ENCODE data around the gene APBA2.

The APBA2 gene

GRCh38 chr15:29133791-29134190 lies 248.0 kb downstream of the APBA2 start:
- DNase-seq (ENCODE audit: low read depth, low spot score), result no peak

- DNase-seq (ENCODE audit: low read depth, low spot score), result no peak
Observed at GRCh38 chr15:29134239-29134638, 248.5 kb downstream of the APBA2 start.

- DNase-seq (ENCODE audit: low read depth, low spot score), result no peak
Observed at GRCh38 chr15:29134641-29135308, 249.0 kb downstream of the APBA2 start.

GRCh38 chr15:29135309-29135657 lies 249.5 kb downstream of the APBA2 start:
- no peak for DNase-seq (ENCODE audit: low read depth, low spot score)

GRCh38 chr15:29135702-29136646 lies 250.2 kb downstream of the APBA2 start:
- DNase-seq (ENCODE audit: low read depth, low spot score), result no peak

- no peak for DNase-seq (ENCODE audit: low read depth, low spot score)
Observed at GRCh38 chr15:29138260-29138659, 252.5 kb downstream of the APBA2 start.

- DNase-seq (ENCODE audit: low read depth, low spot score), result no peak
Observed at GRCh38 chr15:29139072-29139471, 253.3 kb downstream of the APBA2 start.

- DNase-seq (ENCODE audit: low read depth, low spot score), result peak; percentile 38
Observed at GRCh38 chr15:29139540-29140459, 254.0 kb downstream of the APBA2 start.

- DNase-seq (ENCODE audit: low read depth, low spot score), result no peak
Observed at GRCh38 chr15:29140475-29141307, 254.9 kb downstream of the APBA2 start.

- no peak for DNase-seq (ENCODE audit: low read depth, low spot score)
Observed at GRCh38 chr15:29141308-29142128, 255.7 kb downstream of the APBA2 start.

GRCh38 chr15:29142129-29142747 lies 256.5 kb downstream of the APBA2 start:
- DNase-seq (ENCODE audit: low read depth, low spot score), result no peak

- no peak for DNase-seq (ENCODE audit: low read depth, low spot score)
Observed at GRCh38 chr15:29143293-29143692, 257.5 kb downstream of the APBA2 start.

- no peak for DNase-seq (ENCODE audit: low read depth, low spot score)
Observed at GRCh38 chr15:29143909-29144635, 258.3 kb downstream of the APBA2 start.

- no peak for DNase-seq (ENCODE audit: low read depth, low spot score)
Observed at GRCh38 chr15:29149738-29150075, 263.9 kb downstream of the APBA2 start.

- no peak for DNase-seq (ENCODE audit: low read depth, low spot score)
Observed at GRCh38 chr15:29150515-29151483, 265.0 kb downstream of the APBA2 start.

GRCh38 chr15:29151484-29151857 lies 265.7 kb downstream of the APBA2 start:
- no peak for DNase-seq (ENCODE audit: low read depth, low spot score)

- DNase-seq (ENCODE audit: low read depth, low spot score), result no peak
Observed at GRCh38 chr15:29156521-29156920, 270.7 kb downstream of the APBA2 start.

Data from iPS DF 19.7 (cell line).